ENCODE results near the gene CHTF18. TPM values are rescaled to one million over a fixed set of nuclear protein-coding genes. Genes with fewer than 3 reads are reported as not detected.

Gene CHTF18
- total RNA-seq, 4 donors from 2014 or later: under 0.01 to 895 (median 31.1) TPM

- intact Hi-C loops (cut with DNase I; ENCODE audit: low total_unique reads): no loop called here
- Histone ChIP-seq H3K27ac (no peak overlapping the region), H3K4me1 (no peaks in the 10 kb centered on the region), H3K4me3 (no peak overlapping the region), H3K36me3 (no peaks in the 10 kb centered on the region), H3K27me3 (peaks cover 11 to 22% of the 10 kb centered on the region in 2 donors), H3K9me3 (no peaks in the 10 kb centered on the region)
- no peak for DNase-seq
- TF ChIP-seq POLR2A (IDR thresholded peaks at IDR 0.05) (no peak), CTCF (IDR thresholded peaks at IDR 0.05) (no peak)
Observed at GRCh38 chr16:804193-805048, 16.0 kb downstream of the CHTF18 start.

GRCh38 chr16:805474-805873 is 17.1 kb downstream of the CHTF18 start:
- H3K4me1 ChIP-seq: no peaks in the 10 kb centered on the region

GRCh38 chr16:807347-808084 is 19.1 kb downstream of the CHTF18 start:
- peak overlapping the region; percentile 64 to 72 for H3K4me3 ChIP-seq
- no peaks in the 10 kb centered on the region for H3K27me3 ChIP-seq
- peak; percentile 89 to 91 for DNase-seq
- TF ChIP-seq POLR2A (IDR thresholded peaks at IDR 0.05): peak; percentile 13 to 63
- peak in 1 of 4 experiments; percentile 14 for TF ChIP-seq CTCF (IDR thresholded peaks at IDR 0.05)
- intact Hi-C loops (cut with DNase I; ENCODE audit: low total_unique reads): no loop called here
- no peaks in the 10 kb centered on the region for H3K36me3 ChIP-seq
- no peaks in the 10 kb centered on the region for H3K9me3 ChIP-seq
- H3K4me1 ChIP-seq: no peaks in the 10 kb centered on the region
- peak overlapping the region; percentile 76 to 91 for H3K27ac ChIP-seq

More at GRCh38 chr16:805474-805873, 17.1 kb downstream of the CHTF18 start:
- intact Hi-C loops (cut with DNase I; ENCODE audit: low total_unique reads): no loop called here
- Histone ChIP-seq H3K9me3 (no peaks in the 10 kb centered on the region), H3K36me3 (no peaks in the 10 kb centered on the region), H3K27me3 (peaks cover 7 to 14% of the 10 kb centered on the region in 2 donors), H3K27ac (no peak overlapping the region), H3K4me3 (no peak overlapping the region)
- TF ChIP-seq POLR2A (IDR thresholded peaks at IDR 0.05) (no peak), CTCF (IDR thresholded peaks at IDR 0.05) (no peak)
- DNase-seq: no peak

GRCh38 chr16:808085-808386 is 19.6 kb downstream of the CHTF18 start:
- Histone ChIP-seq H3K4me3 (peak overlapping the region; percentile 64 to 72), H3K27ac (peak overlapping the region; percentile 18 to 91), H3K9me3 (no peaks in the 10 kb centered on the region), H3K27me3 (peaks cover 0 to 2% of the 10 kb centered on the region in 2 donors), H3K36me3 (no peaks in the 10 kb centered on the region), H3K4me1 (no peaks in the 10 kb centered on the region)
- DNase-seq: no peak
- intact Hi-C loops (cut with DNase I; ENCODE audit: low total_unique reads): no loop called here
- TF ChIP-seq CTCF (IDR thresholded peaks at IDR 0.05): no peak
- TF ChIP-seq POLR2A (IDR thresholded peaks at IDR 0.05): no peak
